Activated CD4-positive, alpha-beta T cell treated with anti-CD3 and anti-CD28 coated beads for 48 hours (primary cell): ENCODE measurements around the gene ACAP1.
A peak's percentile ranks its signal among the peaks of the same experiment; 100 is the strongest.

Source experiments
- DNase-seq: peaks from one replicate; pipeline ENCODE4 v3.0.0-alpha.2; 2020

Gene ACAP1

GRCh38 chr17:7312432-7313087, 23.8 kb upstream of the ACAP1 start:
- DNase-seq = no peak

- peak; percentile 63 for DNase-seq
Observed at GRCh38 chr17:7313088-7313889, 23.0 kb upstream of the ACAP1 start.

- DNase-seq = peak; percentile 48
Observed at GRCh38 chr17:7313890-7314718, 22.2 kb upstream of the ACAP1 start.

- peak; percentile 96 for DNase-seq
Observed at GRCh38 chr17:7314719-7315569, 21.4 kb upstream of the ACAP1 start, which contains the start of gene GPS2. Gene GPS2, minus strand, starts transcription at chr17:7315360. Its CDS starts 308 bp downstream, at chr17:7315052.

GRCh38 chr17:7315570-7316235, 20.6 kb upstream of the ACAP1 start:
- no peak for DNase-seq

GRCh38 chr17:7317161-7317803, 19.0 kb upstream of the ACAP1 start:
- DNase-seq = no peak

GRCh38 chr17:7318121-7318860, 18.0 kb upstream of the ACAP1 start:
- DNase-seq = no peak

GRCh38 chr17:7321466-7321865, 14.9 kb upstream of the ACAP1 start:
- no peak for DNase-seq

- DNase-seq = no peak
Observed at GRCh38 chr17:7322520-7323194, 13.7 kb upstream of the ACAP1 start.

GRCh38 chr17:7323731-7324437, 12.4 kb upstream of the ACAP1 start:
- peak; percentile 77 for DNase-seq

- no peak for DNase-seq
Observed at GRCh38 chr17:7324438-7324779, 11.9 kb upstream of the ACAP1 start.

- no peak for DNase-seq
Observed at GRCh38 chr17:7325031-7325528, 11.2 kb upstream of the ACAP1 start.

- DNase-seq = no peak
Observed at GRCh38 chr17:7326186-7326585, 10.1 kb upstream of the ACAP1 start.

GRCh38 chr17:7327056-7327455, 9.3 kb upstream of the ACAP1 start:
- DNase-seq = no peak

- no peak for DNase-seq
Observed at GRCh38 chr17:7327501-7327900, 8.8 kb upstream of the ACAP1 start.

- no peak for DNase-seq
Observed at GRCh38 chr17:7328009-7328408, 8.3 kb upstream of the ACAP1 start.

- DNase-seq = peak; percentile 55
Observed at GRCh38 chr17:7328840-7329373, 7.4 kb upstream of the ACAP1 start, which contains the start of gene NEURL4. Gene NEURL4, minus strand, starts transcription at chr17:7329335. Its CDS starts 23 bp downstream, at chr17:7329312.

GRCh38 chr17:7329374-7329996, 6.8 kb upstream of the ACAP1 start:
- peak; percentile 97 for DNase-seq
